Astrocyte of the spinal cord (primary cell): Measurements from ENCODE around the gene FOCAD.
A peak's percentile ranks its signal among the peaks of the same experiment; 100 is the strongest.

Source experiments
- DNase-seq: peaks from one replicate; pipeline ENCODE4 v3.0.0; 2011; ENCODE audit warnings: low read depth, low spot score
- H3K4me3 ChIP-seq: 2 replicates; pipeline ENCODE4 v1.5.1; 2011; ENCODE audit warnings: low read depth, mild to moderate bottlenecking, low read length, moderate library complexity
- CTCF ChIP-seq: IDR thresholded peaks from 2 replicates; pipeline ENCODE4 v1.5.1; 2012; ENCODE audit warnings: low read depth, mild to moderate bottlenecking, low read length, inconsistent platforms
- in situ Hi-C: cut with HindIII; loops from 2 replicates; pipeline ENCODE4 v1.10.0; 2017; ENCODE audit warnings: low sequenced_read_pairs

FOCAD gene

GRCh38 chr9:20684035-20684874, at the start of gene FOCAD:
FOCAD (plus strand) TSS chr9:20684259; CDS start chr9:20715354, 31,095 bp downstream.
- TF ChIP-seq CTCF = no peak
- in situ Hi-C loops = no loop called here
- H3K4me3 ChIP-seq = peak within 1 kb of the TSS; percentile 70
- peak; percentile 97 for DNase-seq

GRCh38 chr9:20634895-20635294, 49.2 kb upstream of the FOCAD start:
- in situ Hi-C loops = no loop called here
- H3K4me3 ChIP-seq = no peak overlapping the region
- no peak for DNase-seq

GRCh38 chr9:20636888-20637440, 47.1 kb upstream of the FOCAD start:
- no peak for TF ChIP-seq CTCF
- peak; percentile 37 for DNase-seq
- in situ Hi-C loops = no loop called here
- no peak overlapping the region for H3K4me3 ChIP-seq

More at GRCh38 chr9:20634895-20635294, 49.2 kb upstream of the FOCAD start:
- no peak for TF ChIP-seq CTCF

- DNase-seq = peak; percentile 68
- in situ Hi-C loops = no loop called here
- no peak for TF ChIP-seq CTCF
- no peak overlapping the region for H3K4me3 ChIP-seq
These were observed 43.5 kb upstream of the FOCAD start for GRCh38 chr9:20640331-20641187.

- no peak for TF ChIP-seq CTCF
- no peak overlapping the region for H3K4me3 ChIP-seq
- in situ Hi-C loops = no loop called here
- DNase-seq = no peak
These were observed 42.0 kb upstream of the FOCAD start for GRCh38 chr9:20642045-20642444.

- DNase-seq = no peak
- no peak overlapping the region for H3K4me3 ChIP-seq
- in situ Hi-C loops = no loop called here
- TF ChIP-seq CTCF = no peak
These were observed 40.4 kb upstream of the FOCAD start for GRCh38 chr9:20643660-20644059.
